Urinary bladder (tissue), 4 donors: ENCODE data around the gene GARNL3. TPM values are rescaled to one million over a fixed set of nuclear protein-coding genes. Genes with fewer than 3 reads are reported as not detected.

Source experiments
- DNase-seq: peaks from one replicate; pipeline ENCODE4 v3.0.0-alpha.2; 2015; ENCODE audit errors: extremely low spot score
- H3K27ac ChIP-seq: one replicate; pipeline ENCODE4 v1.5.1; 2013; ENCODE audit warnings: low read depth, mild to moderate bottlenecking, moderate library complexity
- H3K36me3 ChIP-seq: one replicate; pipeline ENCODE4 v1.6.1; 2013; ENCODE audit warnings: mild to moderate bottlenecking, moderate library complexity; ENCODE audit not compliant: insufficient read depth
- H3K4me1 ChIP-seq: one replicate; pipeline ENCODE4 v1.6.1; 2013; ENCODE audit warnings: mild to moderate bottlenecking, moderate library complexity; ENCODE audit not compliant: insufficient read depth
- H3K4me3 ChIP-seq: one replicate; pipeline ENCODE4 v1.5.1; 2013; ENCODE audit warnings: low read depth, low read length
- WGBS: extraction: QIAGEN DNeasy Blood & Tissue Kit; methylation state at CpG from one replicate; pipeline ENCODE4 v1.1.7; 2013; 5-methylcytosine and 5-hydroxymethylcytosine counted together
- polyA plus RNA-seq: library from polyadenylated mRNA; stranded (reverse); fragments of 200-250 nt; gene quantifications from one replicate; pipeline ENCODE4 v1.2.3, GENCODE V29; 2013
- total RNA-seq: library from RNA; depleted of rRNA; stranded (reverse); fragments of >200 nt; gene quantifications from one replicate; pipeline ENCODE4 v1.2.3, GENCODE V29; 2014
- donor health status: healthy with polysubstance abuse.
- donor health status: healthy.

Gene GARNL3
- total and polyA plus RNA-seq, 2 donors: 22.0 to 58.0 TPM

DNA sequence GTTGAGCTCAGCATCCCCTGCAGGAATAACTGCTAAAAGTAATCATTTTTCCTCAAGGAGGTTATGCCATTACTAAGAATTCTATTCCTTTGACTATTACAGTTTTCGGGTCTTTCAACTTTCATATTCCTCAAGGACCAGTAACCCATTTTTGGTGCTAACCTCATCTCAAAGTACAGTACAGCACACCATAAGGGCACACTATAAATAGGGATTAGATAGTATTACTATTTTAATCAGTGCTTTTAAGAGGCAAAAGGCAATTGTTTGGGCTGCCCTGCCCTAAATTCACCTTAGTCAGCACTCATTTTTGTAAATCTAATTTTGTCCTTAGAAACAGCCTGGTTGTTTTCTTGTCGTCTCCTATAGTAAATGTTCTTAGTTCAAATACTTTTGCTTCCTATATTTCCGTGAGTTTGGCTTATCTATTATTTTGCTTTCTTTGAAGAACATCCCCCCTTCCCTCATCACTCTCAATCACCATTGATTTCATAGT, 13.6 kb upstream of the GARNL3 start:
- DNase-seq: no peak

DNA sequence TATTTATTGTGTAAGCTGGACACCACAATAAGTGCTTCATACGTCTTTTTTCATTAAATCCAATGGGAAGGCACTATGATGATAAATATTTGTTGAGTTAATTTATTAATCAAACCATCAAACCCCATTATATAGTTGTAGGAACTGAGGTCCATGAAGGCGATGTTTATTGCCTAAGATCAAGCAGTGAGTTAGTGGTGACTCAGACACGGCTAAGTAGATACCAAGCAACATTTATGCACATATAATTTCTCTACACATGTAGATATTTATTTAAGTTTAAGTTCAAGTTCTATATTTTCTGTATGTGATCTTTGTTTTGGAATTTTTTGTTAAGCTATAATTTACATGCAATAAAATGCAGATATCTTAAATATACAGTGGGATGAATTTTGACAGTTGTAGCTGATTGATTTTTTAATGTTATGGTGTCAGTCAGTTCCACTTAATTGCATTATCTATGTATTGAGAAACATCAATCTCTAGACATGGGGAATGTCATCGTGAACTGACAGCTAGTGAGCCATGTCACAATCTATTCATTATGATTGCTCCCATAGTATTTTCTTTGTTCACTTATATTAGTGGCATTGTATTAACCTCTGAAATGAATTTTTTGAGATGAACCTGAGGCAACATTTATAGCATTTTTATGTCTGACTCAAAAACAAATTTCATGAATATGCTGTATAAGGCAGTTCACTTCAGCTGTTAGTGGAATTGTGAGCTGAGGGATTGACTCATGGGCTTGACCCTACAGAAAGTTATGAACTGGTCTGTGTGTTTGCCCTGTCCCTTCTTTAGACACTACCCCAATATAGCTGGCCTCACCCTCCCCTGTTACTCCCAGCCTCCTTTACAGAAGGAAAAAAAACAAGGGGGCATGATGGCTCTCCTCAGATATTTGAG, 11.9 kb upstream of the GARNL3 start:
- DNase-seq: no peak
- 93% methylated on average over 4 of the region's 4 CpGs for WGBS
- no peak overlapping the region for H3K27ac ChIP-seq
- no peak overlapping the region for H3K4me3 ChIP-seq
- H3K36me3 ChIP-seq: no peaks in the 10 kb centered on the region
- no peaks in the 10 kb centered on the region for H3K4me1 ChIP-seq

More for the DNA sequence above, 13.6 kb upstream of the GARNL3 start:
- H3K27ac ChIP-seq: no peak overlapping the region
- H3K4me3 ChIP-seq: no peak overlapping the region
- no peaks in the 10 kb centered on the region for H3K4me1 ChIP-seq
- no peaks in the 10 kb centered on the region for H3K36me3 ChIP-seq
- 84% methylated on average over 3 of the region's 3 CpGs for WGBS

DNA sequence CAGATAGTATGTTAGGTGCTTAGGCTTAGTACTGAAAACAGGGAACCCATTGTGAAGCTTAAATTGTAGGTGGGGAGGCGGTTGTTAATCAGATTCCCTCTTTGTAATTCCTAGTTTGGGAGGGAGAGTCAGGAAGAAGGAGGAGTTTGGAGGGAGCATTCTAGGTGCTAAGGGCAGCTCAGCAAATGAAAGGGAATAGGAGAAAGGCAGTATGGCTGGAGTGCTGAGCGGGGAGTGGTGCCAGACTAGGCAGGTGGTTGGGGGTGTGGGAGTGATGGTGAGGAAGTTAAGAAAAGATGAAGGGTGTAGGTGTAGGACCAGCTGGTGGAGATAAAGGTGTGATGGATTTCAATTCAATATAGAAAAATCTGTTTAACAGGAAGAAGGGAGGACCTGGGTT, 11.1 kb upstream of the GARNL3 start:
- Histone ChIP-seq H3K27ac (no peak overlapping the region), H3K36me3 (no peaks in the 10 kb centered on the region), H3K4me1 (no peaks in the 10 kb centered on the region), H3K4me3 (no peak overlapping the region)
- 93% methylated on average over 2 of the region's 2 CpGs for WGBS
- no peak for DNase-seq

DNA sequence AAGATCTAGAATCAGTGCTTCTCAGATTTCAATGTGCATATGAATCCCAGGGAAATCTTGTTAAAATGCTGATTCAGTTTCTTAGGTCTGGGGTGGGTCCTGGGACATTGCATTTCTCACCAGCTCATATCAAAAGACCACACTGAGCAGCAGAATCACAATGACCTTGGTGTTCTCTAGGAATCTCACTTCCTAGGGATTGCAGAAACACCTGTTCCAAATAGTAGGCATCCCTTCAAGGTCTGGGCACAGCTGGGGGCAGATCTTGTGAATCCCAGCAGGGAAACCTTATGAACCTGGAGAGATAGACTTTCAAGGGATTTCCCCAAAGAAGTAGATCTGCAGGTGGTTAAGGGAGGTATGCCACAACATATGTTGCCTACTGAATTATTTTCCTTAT, 8.9 kb upstream of the GARNL3 start:
- no peaks in the 10 kb centered on the region for H3K4me1 ChIP-seq
- no peak overlapping the region for H3K27ac ChIP-seq
- no peaks in the 10 kb centered on the region for H3K36me3 ChIP-seq
- no peak overlapping the region for H3K4me3 ChIP-seq
- no peak for DNase-seq

DNA sequence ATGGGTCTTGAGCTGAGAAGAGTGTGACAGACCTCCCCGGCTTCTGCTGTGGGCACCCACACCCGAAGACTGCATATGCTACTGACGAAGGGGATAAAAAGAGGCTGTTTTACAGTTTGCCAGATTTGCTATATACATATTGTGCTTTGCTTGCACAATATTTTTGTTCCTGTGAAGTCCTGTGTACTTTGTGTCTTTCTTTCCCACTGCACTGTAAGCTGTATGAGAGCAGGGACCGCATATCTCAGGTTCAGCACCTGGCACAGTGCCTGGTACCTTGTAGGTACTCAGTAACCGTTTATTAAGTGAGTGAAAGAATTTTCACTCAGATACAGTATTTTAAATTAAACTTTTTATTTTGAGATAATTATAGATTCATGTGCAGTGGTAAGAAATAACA, 8.2 kb upstream of the GARNL3 start:
- H3K36me3 ChIP-seq: no peaks in the 10 kb centered on the region
- no peak overlapping the region for H3K27ac ChIP-seq
- WGBS: 84% methylated on average over 5 of the region's 5 CpGs
- DNase-seq: no peak
- no peaks in the 10 kb centered on the region for H3K4me1 ChIP-seq
- H3K4me3 ChIP-seq: no peak overlapping the region

DNA sequence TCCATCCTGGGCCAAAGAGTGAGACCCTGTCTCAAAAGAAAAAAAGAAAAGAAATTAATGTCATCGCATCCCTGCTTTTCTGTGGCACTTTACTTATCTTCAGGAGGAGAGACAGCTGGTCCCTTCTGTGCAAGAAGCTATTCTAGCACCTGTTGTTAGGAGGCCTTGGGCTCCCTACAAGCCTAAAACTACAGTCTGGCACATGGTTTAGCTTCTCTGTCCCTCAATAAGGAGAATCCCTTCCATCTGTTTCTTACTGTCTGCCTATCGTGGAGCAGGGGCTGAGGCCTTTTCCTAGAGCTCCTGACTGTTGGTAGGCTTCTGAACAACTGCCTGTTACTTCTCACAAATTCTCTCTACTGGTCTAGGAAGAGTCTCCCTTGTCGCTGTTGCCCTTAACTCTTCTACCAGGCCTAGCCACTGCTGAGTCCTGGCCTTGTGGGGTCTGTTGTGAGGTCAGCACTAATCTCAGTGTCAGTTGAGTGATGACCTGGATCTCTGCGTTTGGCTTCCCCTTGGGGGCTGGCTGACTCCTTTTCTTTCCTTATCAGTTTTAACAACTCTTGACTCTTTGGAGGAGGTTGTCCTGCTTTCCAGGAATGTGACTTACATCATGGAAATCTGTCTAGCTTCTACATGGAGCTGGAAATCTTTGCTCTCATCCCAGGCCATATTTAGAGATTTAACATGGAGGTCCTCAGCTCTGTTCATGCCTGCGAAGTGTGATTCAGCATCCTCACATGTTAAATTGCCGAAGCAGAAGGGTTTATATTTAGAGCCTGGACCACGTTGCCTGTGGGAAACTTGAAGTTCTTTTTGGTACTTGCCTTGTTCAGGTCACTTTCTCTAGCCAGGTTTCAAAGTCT, 5.7 kb upstream of the GARNL3 start:
- no peaks in the 10 kb centered on the region for H3K4me1 ChIP-seq
- no peak for DNase-seq
- no peak overlapping the region for H3K4me3 ChIP-seq
- no peak overlapping the region for H3K27ac ChIP-seq
- H3K36me3 ChIP-seq: no peaks in the 10 kb centered on the region
- 59% methylated on average over 7 of the region's 7 CpGs for WGBS

DNA sequence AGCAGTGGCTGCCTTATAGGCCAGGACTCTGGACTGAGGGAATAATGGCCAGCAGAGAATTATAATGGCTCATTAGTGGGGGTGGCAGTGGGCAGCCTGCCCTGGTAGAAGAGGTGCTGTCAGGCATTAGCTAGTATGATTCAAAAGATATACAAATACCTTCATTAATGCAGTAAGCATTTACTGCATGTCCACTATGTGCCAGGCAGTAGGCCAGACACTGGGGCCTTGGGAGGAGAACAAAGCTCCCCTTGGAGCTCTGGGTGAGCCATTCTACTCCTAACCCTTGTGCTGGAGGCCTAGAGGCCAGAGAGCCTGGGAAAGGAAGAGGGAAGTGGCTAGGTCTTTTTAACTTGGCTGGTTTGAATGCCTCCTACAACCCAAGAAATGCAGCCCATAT, 2.0 kb upstream of the GARNL3 start:
- no peaks in the 10 kb centered on the region for H3K4me1 ChIP-seq
- H3K27ac ChIP-seq: no peak overlapping the region

DNA sequence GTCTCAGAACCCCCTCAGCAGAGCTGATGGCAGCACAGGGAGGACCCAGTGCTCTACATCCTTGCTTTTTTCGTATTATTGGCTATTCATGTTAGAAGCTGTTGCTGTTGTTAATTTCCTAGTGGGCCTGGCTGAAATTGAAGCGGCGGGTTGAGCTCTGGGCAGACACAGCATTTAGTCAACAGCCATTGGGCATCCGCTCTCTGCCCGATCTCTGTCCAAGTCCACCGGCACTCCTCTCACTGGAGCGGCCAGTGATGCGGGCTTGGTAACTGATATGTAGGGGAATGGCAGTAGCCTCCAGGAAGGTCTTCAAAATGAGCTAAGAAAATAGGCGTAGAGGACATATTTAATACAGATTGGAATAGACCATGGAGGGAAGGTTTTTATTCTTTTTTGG, 1.3 kb upstream of the GARNL3 start:
- whole genome bisulfite sequencing: 91% methylated on average over 9 of the region's 9 CpGs
- Histone ChIP-seq H3K27ac (no peak overlapping the region), H3K4me3 (no peak overlapping the region), H3K36me3 (no peaks in the 10 kb centered on the region), H3K4me1 (no peaks in the 10 kb centered on the region)
- DNase-seq: no peak

More for the DNA sequence above, 2.0 kb upstream of the GARNL3 start:
- Histone ChIP-seq H3K4me3 (no peak overlapping the region), H3K36me3 (no peaks in the 10 kb centered on the region)
- DNase-seq: no peak

DNA sequence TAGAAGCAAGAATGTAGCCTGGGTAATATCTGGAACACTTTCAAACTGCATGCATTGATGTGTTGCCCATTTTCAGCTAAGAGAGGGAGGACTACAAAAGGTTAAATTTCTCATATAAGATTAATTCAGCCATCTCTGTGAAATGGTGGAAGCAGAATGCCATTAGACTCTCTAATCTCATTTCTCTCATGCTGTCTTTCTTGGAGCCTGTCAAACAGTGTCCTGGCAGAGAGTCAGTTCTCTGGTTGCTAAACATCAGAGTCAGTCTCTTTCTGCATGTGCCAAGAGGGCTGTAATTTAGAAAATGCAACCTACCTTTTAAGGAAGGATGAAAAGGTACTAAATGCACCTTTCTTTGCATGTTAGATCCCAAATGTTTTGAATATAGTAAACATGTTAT, 910 bp upstream of the GARNL3 start:
- H3K27ac ChIP-seq: no peak overlapping the region

DNA sequence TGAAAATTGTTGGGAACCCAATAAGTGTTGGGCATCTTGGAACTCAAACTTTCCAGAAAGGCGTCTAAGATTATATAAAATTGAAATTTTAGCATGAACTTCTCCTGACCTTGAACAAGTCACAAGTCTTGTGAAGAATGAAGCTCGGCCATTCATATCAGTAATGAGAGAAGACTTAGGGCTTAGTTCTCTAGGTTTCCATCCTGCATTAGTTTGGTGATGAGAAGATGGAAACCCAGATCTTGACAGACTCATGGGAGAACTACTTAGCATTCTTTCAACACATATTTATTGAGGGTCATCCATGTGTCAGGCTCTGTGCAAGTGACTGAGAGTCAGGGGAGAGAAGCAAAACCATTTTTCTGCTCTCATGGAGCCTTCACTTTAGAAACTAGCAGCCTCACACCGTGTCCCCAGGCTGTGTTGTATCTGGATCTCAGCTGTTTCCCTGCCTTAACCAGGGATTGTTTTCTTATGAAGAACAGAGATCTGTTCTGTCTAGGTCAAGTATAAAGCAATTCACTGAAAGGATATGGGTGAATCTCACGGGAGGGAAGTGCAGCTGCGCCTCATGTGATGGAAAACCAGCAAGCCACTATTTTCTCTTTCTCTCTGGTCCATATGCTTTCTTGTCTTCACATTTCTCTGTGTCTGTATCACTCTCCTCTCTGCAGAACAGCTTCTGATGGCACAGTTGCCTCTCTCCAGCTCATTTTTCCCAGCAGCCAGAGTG, 3.4 kb downstream of the GARNL3 start:
- Histone ChIP-seq H3K36me3 (peaks cover under 1% of the 10 kb centered on the region), H3K4me1 (no peaks in the 10 kb centered on the region), H3K27ac (no peak overlapping the region), H3K4me3 (no peak overlapping the region)
- no peak for DNase-seq
- WGBS: 76% methylated on average over 5 of the region's 5 CpGs

More for the DNA sequence above, 910 bp upstream of the GARNL3 start:
- H3K4me3 ChIP-seq: no peak overlapping the region
- H3K4me1 ChIP-seq: no peaks in the 10 kb centered on the region
- DNase-seq: no peak
- H3K36me3 ChIP-seq: no peaks in the 10 kb centered on the region

DNA sequence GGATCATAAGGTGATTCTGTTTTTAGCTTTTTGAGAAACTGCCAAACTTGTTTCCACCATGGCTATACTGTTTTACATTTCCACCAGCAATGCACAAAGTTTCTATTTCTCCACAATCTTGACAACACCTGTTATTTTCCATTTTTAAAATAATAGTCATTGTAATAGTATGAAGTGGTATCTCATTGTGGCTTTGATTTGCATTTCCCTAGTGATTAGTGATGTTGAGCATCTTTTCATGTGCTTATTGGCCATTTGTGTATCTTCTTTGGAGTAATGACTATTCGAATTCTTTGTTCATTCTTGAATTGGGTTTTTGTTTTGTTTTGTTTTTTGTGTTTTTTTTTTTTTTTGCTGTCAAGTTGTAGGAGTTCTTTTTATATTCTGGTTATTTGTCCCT, 4.9 kb downstream of the GARNL3 start:
- Histone ChIP-seq H3K27ac (no peak overlapping the region), H3K4me3 (no peak overlapping the region), H3K36me3 (peaks cover 2% of the 10 kb centered on the region), H3K4me1 (no peaks in the 10 kb centered on the region)
- no peak for DNase-seq
- 96% methylated on average over 1 of the region's 1 CpG for WGBS

DNA sequence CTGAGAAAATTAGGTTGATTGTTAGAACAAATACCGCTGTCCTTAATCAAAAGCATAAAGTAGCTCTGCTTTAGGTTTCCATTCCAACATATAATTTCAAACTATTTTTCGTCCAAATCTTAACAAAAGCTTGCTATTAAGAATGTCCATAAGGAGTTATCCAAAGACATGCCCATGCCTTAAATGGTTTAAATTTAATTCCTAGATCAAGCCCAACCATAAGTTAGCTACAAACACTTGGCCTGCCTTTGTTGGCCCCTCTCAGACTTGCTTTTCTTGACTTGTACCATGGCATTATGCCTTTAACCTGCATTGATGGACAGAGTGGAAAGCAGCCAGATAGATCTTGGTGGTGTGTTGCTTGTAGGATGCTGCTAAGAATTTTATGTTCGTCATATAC, 8.8 kb downstream of the GARNL3 start:
- Histone ChIP-seq H3K27ac (no peak overlapping the region), H3K36me3 (peaks cover 2% of the 10 kb centered on the region), H3K4me1 (no peaks in the 10 kb centered on the region), H3K4me3 (no peak overlapping the region)
- no peak for DNase-seq
- 71% methylated on average over 3 of the region's 3 CpGs for whole genome bisulfite sequencing

DNA sequence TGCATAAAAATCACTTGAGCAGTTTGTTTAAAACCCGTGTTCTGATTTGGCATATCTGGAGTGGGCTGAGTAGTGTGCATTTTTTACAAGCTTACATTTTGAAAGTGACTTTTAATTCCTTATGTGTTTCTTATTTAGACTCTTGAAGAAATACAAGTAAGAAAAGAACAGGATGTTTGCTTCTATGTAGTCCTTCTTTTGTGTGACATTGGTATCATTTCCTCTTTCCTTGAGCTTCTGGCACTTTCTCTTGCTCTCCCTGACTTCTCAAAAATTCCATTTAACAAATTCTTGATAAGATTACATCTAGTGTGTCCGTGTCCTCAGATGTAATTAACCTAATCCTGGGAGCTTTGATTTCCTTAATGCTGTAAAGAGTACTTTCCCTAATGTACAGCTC, 12.5 kb downstream of the GARNL3 start:
- DNase-seq: no peak
- Histone ChIP-seq H3K36me3 (peaks cover 2% of the 10 kb centered on the region), H3K27ac (no peak overlapping the region), H3K4me1 (no peaks in the 10 kb centered on the region), H3K4me3 (no peak overlapping the region)
- 31% methylated on average over 2 of the region's 2 CpGs for WGBS
